Kidney (tissue), 14 donors: Measurements from ENCODE around the gene BANF2. TPM values are rescaled to one million over a fixed set of nuclear protein-coding genes. Genes with fewer than 3 reads are reported as not detected.

ENCODE experiments used
- DNase-seq, 5 donors: peaks; one replicate each; pipeline ENCODE4 v3.0.0-alpha.2; 2013 to 2020
- FAIRE-seq: peaks from 2 replicates; lab custom pipeline; 2012; peaks lifted over from hg19 to GRCh38; lab: Jason Lieb, UNC
- H3K27ac ChIP-seq, 2 donors: one replicate each; pipeline ENCODE4 v1.7.0; 2013; ENCODE audit warnings: low read depth in 2 of 2, low read length in 2 of 2, inconsistent platforms in 1 of 2
- H3K27me3 ChIP-seq: one replicate; pipeline ENCODE4 v1.7.1; 2013; ENCODE audit warnings: low read length, inconsistent platforms; ENCODE audit not compliant: control insufficient read depth, insufficient read depth
- H3K36me3 ChIP-seq, 3 donors: one replicate each; pipeline versions ENCODE4 v1.7.0 to v1.7.1; 2013; ENCODE audit warnings: low read length in 3 of 3, control low read depth in 1 of 3, inconsistent platforms in 1 of 3; ENCODE audit not compliant: insufficient read depth in 3 of 3, control insufficient read depth in 2 of 3
- H3K4me1 ChIP-seq, 3 donors: one replicate each; pipeline versions ENCODE4 v1.7.0 to v1.7.1; 2013; ENCODE audit warnings: low read length in 3 of 3, inconsistent platforms in 1 of 3, low read depth in 1 of 3; ENCODE audit not compliant: control insufficient read depth in 2 of 3, insufficient read depth in 2 of 3
- H3K4me3 ChIP-seq, 3 donors: one replicate each; pipeline versions ENCODE4 v1.7.0 to v1.8.1; 2013; ENCODE audit warnings: low read length in 3 of 3, control low read depth in 1 of 3, inconsistent platforms in 1 of 3
- H3K9ac ChIP-seq, 3 donors: one replicate each; pipeline versions ENCODE4 v1.7.0 to v1.7.1; 2013; ENCODE audit warnings: low read length in 3 of 3, control low read depth in 1 of 3, inconsistent platforms in 1 of 3
- H3K9me3 ChIP-seq, 3 donors: one replicate each; pipeline versions ENCODE4 v1.7.0 to v1.7.1; 2013; ENCODE audit warnings: low read length in 3 of 3, control low read depth in 1 of 3, inconsistent platforms in 1 of 3; ENCODE audit not compliant: control insufficient read depth in 2 of 3, insufficient read depth in 1 of 3
- CTCF ChIP-seq: IDR thresholded peaks from 3 replicates; pipeline ENCODE4 v1.5.1; 2012; ENCODE audit warnings: mild to moderate bottlenecking, moderate library complexity, borderline replicate concordance; ENCODE audit not compliant: insufficient read depth; ENCODE audit errors: extremely low read depth
- intact Hi-C: fragments of 100-400 bp; cut with DNase I; formaldehyde crosslinking; loops from one replicate; pipeline ENCODE4 v1.11.1; 2022
- polyA plus RNA-seq: library from polyadenylated mRNA; stranded (reverse); fragments of 350-450 nt; fragmentation: Illumina TruSeq; extraction: RNeasy Lipid Tissue Mini Kit (QIAGEN cat#74804); gene quantifications from one replicate; pipeline ENCODE4 v1.2.3, GENCODE V29; 2014; ENCODE audit warnings: low read depth, low replicate concordance; ENCODE audit not compliant: insufficient read depth
- total RNA-seq: library from RNA; stranded (reverse); fragmentation: NEBNext Ultra II Directional; extraction: Animal tissue kit (Norgen Biotek cat#: 25700); gene quantifications from one replicate; pipeline ENCODE4 v1.2.1, GENCODE V29; 2021
- donor health status: control.
- donor health status: control.
- donor health status: control.
- donor health status: control.
- donor health status: control.
- donor health status: DM: yes; HTN: yes; CAD: no.
- donor health status: Normal renal cell carcinoma (clear cell type).

The BANF2 gene
- total and polyA plus RNA-seq, 2 donors from 2014 or later: not detected

- no peaks in the 10 kb centered on the region for H3K27me3 ChIP-seq
- H3K27ac ChIP-seq: no peak overlapping the region
- FAIRE-seq (no peak), DNase-seq (no peak)
- no peaks in the 10 kb centered on the region for H3K36me3 ChIP-seq
- intact Hi-C loops: no loop called here
- no peaks in the 10 kb centered on the region for H3K4me1 ChIP-seq
- TF ChIP-seq CTCF: no peak
- H3K9me3 ChIP-seq: no peaks in the 10 kb centered on the region
- no peak overlapping the region for H3K9ac ChIP-seq
- no peak overlapping the region for H3K4me3 ChIP-seq
Observed at GRCh38 chr20:17721802-17722486, 22.2 kb downstream of the BANF2 start.

- Histone ChIP-seq H3K27me3 (no peaks in the 10 kb centered on the region), H3K27ac (no peak overlapping the region), H3K9ac (no peak overlapping the region), H3K9me3 (no peaks in the 10 kb centered on the region), H3K4me1 (no peaks in the 10 kb centered on the region), H3K4me3 (no peak overlapping the region), H3K36me3 (no peaks in the 10 kb centered on the region)
- intact Hi-C loops: no loop called here
- DNase-seq (no peak), FAIRE-seq (no peak)
- TF ChIP-seq CTCF: no peak
Observed at GRCh38 chr20:17722493-17723300, 22.9 kb downstream of the BANF2 start.

GRCh38 chr20:17723301-17723691 lies 23.5 kb downstream of the BANF2 start:
- Histone ChIP-seq H3K27me3 (no peaks in the 10 kb centered on the region), H3K36me3 (no peaks in the 10 kb centered on the region), H3K4me1 (no peaks in the 10 kb centered on the region), H3K9ac (no peak overlapping the region), H3K4me3 (no peak overlapping the region), H3K27ac (no peak overlapping the region), H3K9me3 (no peaks in the 10 kb centered on the region)
- intact Hi-C loops: no loop called here
- no peak for TF ChIP-seq CTCF
- FAIRE-seq (no peak), DNase-seq (no peak)
